ENCODE measurements around the gene PKIG. TPM values are rescaled to one million over a fixed set of nuclear protein-coding genes. Genes with fewer than 3 reads are reported as not detected.

Gene PKIG
- total RNA-seq, 1 experiment from 2014 or later = 20.1 TPM

DNA sequence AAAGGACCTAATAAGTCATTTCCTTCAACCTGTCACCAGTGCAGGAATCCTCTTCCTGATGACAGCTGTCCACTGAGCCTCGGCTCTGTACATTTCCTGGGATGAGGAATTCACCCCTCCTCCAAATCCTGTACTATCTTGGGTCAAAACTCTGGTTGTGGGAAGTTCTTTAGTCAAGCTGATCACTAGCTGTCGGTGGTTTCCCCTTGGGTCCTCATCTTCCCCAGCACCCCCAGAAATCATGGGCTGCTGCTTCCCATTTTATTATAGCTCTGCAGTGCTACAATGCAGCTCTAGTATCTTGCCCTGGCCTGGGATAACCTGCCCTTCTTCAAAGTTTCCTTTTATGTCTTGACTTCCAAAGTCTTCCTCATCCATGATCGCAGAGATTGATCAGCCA lies 83.7 kb downstream of the PKIG start:
- intact Hi-C loops (cut with micrococcal nuclease) = no loop called here
- DNase-seq (ENCODE audit: low read depth, low spot score) (no peak), ATAC-seq (no peak)
- ChIA-PET RAD21 (ENCODE audit: low non-redundant PET in 1 of 2, low total read pairs in 2 of 2, uncharacterized antibody in 2 of 2, unreplicated experiment in 2 of 2) (no interaction called here), POLR2A (no interaction called here), CTCF (interaction anchor here (0.7 kb wide), 1 partner anchor 449 kb away, joined by 3 read pairs; no protein-coding TSS in a partner anchor)
- Histone ChIP-seq H3K4me1 (ENCODE audit: control insufficient read depth in 1 of 2, insufficient read depth in 2 of 2, low read length in 2 of 2) (peaks cover 0 to 9% of the 10 kb centered on the region in 2 experiments; a peak in 2 of 4 replicates), H3K4me2 (ENCODE audit: low read length) (no peak overlapping the region), H4K20me1 (ENCODE audit: insufficient read depth) (no peaks in the 10 kb centered on the region), H3K79me2 (ENCODE audit: insufficient read depth, low read length) (no peaks in the 10 kb centered on the region), H3K4me3 (replicated peaks in 1 of 2; ENCODE audit: low read depth in 1 of 2, low read length in 2 of 2) (no peak overlapping the region), H3K27ac (ENCODE audit: low read depth, low read length) (no peak overlapping the region), H3K27me3 (ENCODE audit: insufficient read depth, low read length) (no peaks in the 10 kb centered on the region), H3K9me3 (ENCODE audit: control insufficient read depth in 1 of 2, insufficient read depth in 1 of 2, low read depth in 1 of 2, low read length in 2 of 2) (no peaks in the 10 kb centered on the region), H2AFZ (ENCODE audit: low read depth, low read length, poor library complexity, severe bottlenecking) (no peak overlapping the region), H3K9me2 (ENCODE audit: insufficient read depth) (no peaks in the 10 kb centered on the region), H3K9ac (ENCODE audit: low read length) (no peak overlapping the region), H3K36me3 (ENCODE audit: control insufficient read depth in 1 of 2, insufficient read depth in 2 of 2, low read length in 2 of 2) (no peaks in the 10 kb centered on the region)
- TF ChIP-seq SIN3A (IDR thresholded peaks at IDR 0.05; ENCODE audit: low read depth) (no peak), EZH2phosphoT487 (IDR thresholded peaks at IDR 0.05; ENCODE audit: borderline replicate concordance) (no peak), POLR2AphosphoS5 (IDR thresholded peaks at IDR 0.05; ENCODE audit: low read depth, low read length) (no peak), CBX3 (IDR thresholded peaks at IDR 0.05; ENCODE audit: low read depth) (no peak), CEBPB (IDR thresholded peaks at IDR 0.05; ENCODE audit: low read depth) (no peak), YY1 (IDR thresholded peaks at IDR 0.05; ENCODE audit: extremely low read depth, insufficient replicate concordance, low read depth, low read length) (no peak), ZFX (IDR thresholded peaks at IDR 0.05) (no peak), SRF (IDR thresholded peaks at IDR 0.05; ENCODE audit: low read depth) (no peak), TCF7L2 (IDR thresholded peaks at IDR 0.05; ENCODE audit: borderline replicate concordance, extremely low read depth, insufficient read depth, insufficient read length) (no peak), SP1 (IDR thresholded peaks at IDR 0.05; ENCODE audit: low read depth) (no peak)
- TF ChIP-seq, protein P1, sequence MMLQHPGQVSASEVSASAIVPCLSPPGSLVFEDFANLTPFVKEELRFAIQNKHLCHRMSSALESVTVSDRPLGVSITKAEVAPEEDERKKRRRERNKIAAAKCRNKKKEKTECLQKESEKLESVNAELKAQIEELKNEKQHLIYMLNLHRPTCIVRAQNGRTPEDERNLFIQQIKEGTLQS (IDR thresholded peaks at IDR 0.05) = no peak
- TF ChIP-seq, protein P2, sequence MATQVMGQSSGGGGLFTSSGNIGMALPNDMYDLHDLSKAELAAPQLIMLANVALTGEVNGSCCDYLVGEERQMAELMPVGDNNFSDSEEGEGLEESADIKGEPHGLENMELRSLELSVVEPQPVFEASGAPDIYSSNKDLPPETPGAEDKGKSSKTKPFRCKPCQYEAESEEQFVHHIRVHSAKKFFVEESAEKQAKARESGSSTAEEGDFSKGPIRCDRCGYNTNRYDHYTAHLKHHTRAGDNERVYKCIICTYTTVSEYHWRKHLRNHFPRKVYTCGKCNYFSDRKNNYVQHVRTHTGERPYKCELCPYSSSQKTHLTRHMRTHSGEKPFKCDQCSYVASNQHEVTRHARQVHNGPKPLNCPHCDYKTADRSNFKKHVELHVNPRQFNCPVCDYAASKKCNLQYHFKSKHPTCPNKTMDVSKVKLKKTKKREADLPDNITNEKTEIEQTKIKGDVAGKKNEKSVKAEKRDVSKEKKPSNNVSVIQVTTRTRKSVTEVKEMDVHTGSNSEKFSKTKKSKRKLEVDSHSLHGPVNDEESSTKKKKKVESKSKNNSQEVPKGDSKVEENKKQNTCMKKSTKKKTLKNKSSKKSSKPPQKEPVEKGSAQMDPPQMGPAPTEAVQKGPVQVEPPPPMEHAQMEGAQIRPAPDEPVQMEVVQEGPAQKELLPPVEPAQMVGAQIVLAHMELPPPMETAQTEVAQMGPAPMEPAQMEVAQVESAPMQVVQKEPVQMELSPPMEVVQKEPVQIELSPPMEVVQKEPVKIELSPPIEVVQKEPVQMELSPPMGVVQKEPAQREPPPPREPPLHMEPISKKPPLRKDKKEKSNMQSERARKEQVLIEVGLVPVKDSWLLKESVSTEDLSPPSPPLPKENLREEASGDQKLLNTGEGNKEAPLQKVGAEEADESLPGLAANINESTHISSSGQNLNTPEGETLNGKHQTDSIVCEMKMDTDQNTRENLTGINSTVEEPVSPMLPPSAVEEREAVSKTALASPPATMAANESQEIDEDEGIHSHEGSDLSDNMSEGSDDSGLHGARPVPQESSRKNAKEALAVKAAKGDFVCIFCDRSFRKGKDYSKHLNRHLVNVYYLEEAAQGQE (IDR thresholded peaks at IDR 0.05; ENCODE audit: low read depth) = no peak
- TF ChIP-seq, protein P3, sequence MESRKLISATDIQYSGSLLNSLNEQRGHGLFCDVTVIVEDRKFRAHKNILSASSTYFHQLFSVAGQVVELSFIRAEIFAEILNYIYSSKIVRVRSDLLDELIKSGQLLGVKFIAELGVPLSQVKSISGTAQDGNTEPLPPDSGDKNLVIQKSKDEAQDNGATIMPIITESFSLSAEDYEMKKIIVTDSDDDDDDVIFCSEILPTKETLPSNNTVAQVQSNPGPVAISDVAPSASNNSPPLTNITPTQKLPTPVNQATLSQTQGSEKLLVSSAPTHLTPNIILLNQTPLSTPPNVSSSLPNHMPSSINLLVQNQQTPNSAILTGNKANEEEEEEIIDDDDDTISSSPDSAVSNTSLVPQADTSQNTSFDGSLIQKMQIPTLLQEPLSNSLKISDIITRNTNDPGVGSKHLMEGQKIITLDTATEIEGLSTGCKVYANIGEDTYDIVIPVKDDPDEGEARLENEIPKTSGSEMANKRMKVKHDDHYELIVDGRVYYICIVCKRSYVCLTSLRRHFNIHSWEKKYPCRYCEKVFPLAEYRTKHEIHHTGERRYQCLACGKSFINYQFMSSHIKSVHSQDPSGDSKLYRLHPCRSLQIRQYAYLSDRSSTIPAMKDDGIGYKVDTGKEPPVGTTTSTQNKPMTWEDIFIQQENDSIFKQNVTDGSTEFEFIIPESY (IDR thresholded peaks at IDR 0.05; ENCODE audit: extremely low read depth, insufficient replicate concordance, low read length) = no peak
- BruUV-seq (replicated peaks) = no TSS peak
